Activated CD8-positive, alpha-beta T cell treated with anti-CD3 and anti-CD28 coated beads, Interleukin-2, amount 10 ng/mL, durations not matched to agents 7 days and 5 days (primary cell): ENCODE measurements around the gene PLA1A. TPM values are rescaled to one million over a fixed set of nuclear protein-coding genes. Genes with fewer than 3 reads are reported as not detected.
A peak's percentile ranks its signal among the peaks of the same experiment; 100 is the strongest.
"Not testable (repeated sequence)": the region's sequence is repeated elsewhere in the genome, so short reads cannot be mapped to it uniquely, and the experiment has no call there.

ENCODE experiments used
- ATAC-seq: fragments of 150-1000 bp; cut with Tn5 transposase; one replicate; pipeline ENCODE4 v1.10.0; 2021; ENCODE audit warnings: moderate library complexity
- CTCF ChIA-PET: fragments of 350-600 bp; sonication (Branson Sonifier 250); formaldehyde crosslinking; loops from one replicate; lab custom pipeline; 2021; ENCODE audit warnings: antibody characterized with exemption; lab: Charles Lee
- POLR2A ChIA-PET: fragments of 350-600 bp; sonication (Branson Sonifier 250); formaldehyde crosslinking; loops from one replicate; lab custom pipeline; 2021; ENCODE audit warnings: antibody characterized with exemption; lab: Charles Lee
- DNase-seq: peaks from one replicate; pipeline ENCODE4 v3.0.0-alpha.2; 2020
- H3K27ac Mint-ChIP-seq: one replicate; pipeline ENCODE4 v1.8.0; 2021; ENCODE audit warnings: mild to moderate bottlenecking, mixed read lengths
- H3K27me3 Mint-ChIP-seq: one replicate; pipeline ENCODE4 v1.8.0; 2021; ENCODE audit warnings: low read depth, mixed read lengths
- H3K36me3 Mint-ChIP-seq: one replicate; pipeline ENCODE4 v1.8.0; 2021; ENCODE audit warnings: low read depth, mixed read lengths
- H3K4me1 Mint-ChIP-seq: one replicate; pipeline ENCODE4 v1.8.0; 2021; ENCODE audit warnings: low read depth, mixed read lengths
- H3K4me3 Mint-ChIP-seq: one replicate; pipeline ENCODE4 v1.8.0; 2021; ENCODE audit warnings: mild to moderate bottlenecking, mixed read lengths
- H3K9me3 Mint-ChIP-seq: one replicate; pipeline ENCODE4 v1.8.0; 2022; ENCODE audit warnings: mixed read lengths; ENCODE audit not compliant: insufficient read depth
- total RNA-seq, 2 experiments: library from RNA; stranded (reverse); gene quantifications; one replicate each; pipeline ENCODE4 v1.2.3, GENCODE V29; 2021

The PLA1A gene, protein sequence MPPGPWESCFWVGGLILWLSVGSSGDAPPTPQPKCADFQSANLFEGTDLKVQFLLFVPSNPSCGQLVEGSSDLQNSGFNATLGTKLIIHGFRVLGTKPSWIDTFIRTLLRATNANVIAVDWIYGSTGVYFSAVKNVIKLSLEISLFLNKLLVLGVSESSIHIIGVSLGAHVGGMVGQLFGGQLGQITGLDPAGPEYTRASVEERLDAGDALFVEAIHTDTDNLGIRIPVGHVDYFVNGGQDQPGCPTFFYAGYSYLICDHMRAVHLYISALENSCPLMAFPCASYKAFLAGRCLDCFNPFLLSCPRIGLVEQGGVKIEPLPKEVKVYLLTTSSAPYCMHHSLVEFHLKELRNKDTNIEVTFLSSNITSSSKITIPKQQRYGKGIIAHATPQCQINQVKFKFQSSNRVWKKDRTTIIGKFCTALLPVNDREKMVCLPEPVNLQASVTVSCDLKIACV
- not detected for total RNA-seq

DNA sequence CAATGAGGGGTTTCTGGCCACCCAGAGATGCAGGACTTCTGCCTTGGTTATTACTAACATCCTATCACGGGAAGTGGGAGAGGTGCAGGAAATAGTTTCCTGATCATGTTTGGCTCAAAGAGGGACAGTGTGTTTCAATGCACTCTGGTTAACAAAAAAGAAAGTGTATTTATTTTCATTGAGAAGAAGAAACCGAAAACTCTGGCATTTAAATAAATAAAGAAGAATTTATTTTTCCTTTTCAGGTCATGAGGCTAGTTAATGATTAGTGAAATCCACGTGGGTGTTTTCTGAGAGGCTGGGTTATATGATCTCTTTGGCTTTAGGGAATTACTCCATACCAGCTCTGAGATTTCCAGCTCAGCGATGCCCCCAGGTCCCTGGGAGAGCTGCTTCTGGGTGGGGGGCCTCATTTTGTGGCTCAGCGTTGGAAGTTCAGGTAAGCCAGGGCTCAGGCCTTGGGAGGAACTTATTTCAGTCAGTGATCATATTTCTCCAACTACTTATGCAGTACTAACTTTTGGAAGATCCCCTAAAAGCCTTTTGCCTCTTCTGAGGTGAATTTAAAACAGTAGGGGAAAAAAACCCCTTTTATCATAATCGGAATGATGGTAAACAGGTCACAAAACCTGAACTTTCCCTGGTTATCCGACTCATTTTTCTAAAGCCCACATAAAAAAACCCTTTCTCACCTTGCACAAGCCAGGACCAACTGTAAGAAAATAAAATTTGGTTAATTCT, at the start of gene PLA1A:
Gene PLA1A, plus strand, starts transcription at position 338 of the 741 bp plus-strand sequence. Its CDS starts 29 bp downstream, at position 367.
- POLR2A ChIA-PET, result no interaction called here
- H3K27me3 Mint-ChIP-seq, result no peaks in the 10 kb centered on the region
- no peak within 1 kb of the TSS for H3K4me3 Mint-ChIP-seq
- H3K36me3 Mint-ChIP-seq, result no peaks in the 10 kb centered on the region
- no peaks in the 10 kb centered on the region for H3K9me3 Mint-ChIP-seq
- H3K27ac Mint-ChIP-seq, result no peak within 1 kb of the TSS
- H3K4me1 Mint-ChIP-seq, result peaks cover 39% of the 10 kb centered on the region
- CTCF ChIA-PET, result no interaction called here
- ATAC-seq, result no peak
- DNase-seq, result no peak

DNA sequence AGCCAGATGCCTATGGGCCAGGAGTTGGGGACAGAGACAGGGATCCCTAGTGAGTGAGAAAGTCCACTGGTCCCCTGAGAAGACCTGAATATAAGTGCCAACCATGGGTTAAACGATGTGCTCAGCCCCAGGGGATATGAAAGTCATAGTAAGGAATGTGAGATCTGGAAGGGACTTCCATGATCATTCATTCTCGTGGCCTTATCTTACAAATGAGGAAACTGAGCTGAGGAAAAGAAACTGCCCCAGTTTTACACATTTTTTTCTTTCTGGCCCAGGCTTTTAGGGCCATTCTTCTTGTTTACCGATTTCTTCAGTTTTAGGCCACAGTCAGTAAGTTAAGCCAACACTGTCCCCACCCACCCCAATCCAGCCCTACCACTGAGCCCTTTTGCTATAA, 49.3 kb upstream of the PLA1A start:
- Mint-ChIP-seq H3K27ac (no peak overlapping the region), H3K4me3 (no peak overlapping the region), H3K9me3 (no peaks in the 10 kb centered on the region), H3K4me1 (peaks cover 7% of the 10 kb centered on the region), H3K27me3 (no peaks in the 10 kb centered on the region), H3K36me3 (peaks cover 56% of the 10 kb centered on the region)
- CTCF ChIA-PET, result no interaction called here
- ATAC-seq, result no peak
- POLR2A ChIA-PET, result no interaction called here
- no peak for DNase-seq

DNA sequence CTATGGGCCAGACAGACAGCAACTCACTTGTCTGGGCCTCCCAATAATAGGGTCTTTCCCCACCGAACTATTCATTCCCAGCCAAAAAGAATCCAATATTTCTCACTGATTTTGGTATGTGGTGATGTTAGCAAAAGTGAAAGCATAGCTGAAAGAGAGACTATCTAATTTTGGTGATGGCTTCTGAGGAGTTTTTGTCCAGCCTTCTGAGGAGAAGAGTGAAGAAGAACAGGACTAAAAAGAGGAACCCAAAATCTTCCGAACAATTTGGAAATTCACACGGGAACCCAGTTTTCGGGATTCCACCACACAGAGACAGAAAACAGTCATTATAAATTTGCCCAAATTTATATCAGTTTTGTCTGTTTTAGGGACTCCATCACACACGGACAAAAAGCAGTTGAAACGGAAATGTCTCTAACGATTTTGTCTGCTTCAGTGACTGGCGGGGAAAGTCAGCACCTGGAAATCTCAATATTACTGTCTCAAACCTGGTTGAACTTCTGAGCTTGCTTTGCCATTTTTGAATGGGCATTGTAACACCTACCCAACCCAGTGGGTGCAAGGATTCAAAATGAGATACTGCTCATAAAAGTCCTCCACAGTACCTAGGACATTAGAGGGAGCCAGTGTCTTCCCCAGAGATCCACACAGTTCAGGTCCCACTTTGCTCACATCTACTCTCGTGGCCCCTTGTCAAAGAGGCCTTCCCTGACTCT, 47.3 kb upstream of the PLA1A start:
- DNase-seq, result no peak
- H3K27me3 Mint-ChIP-seq, result no peaks in the 10 kb centered on the region
- no peak overlapping the region for H3K4me3 Mint-ChIP-seq
- CTCF ChIA-PET, result interaction anchor here (0.6 to 1.9 kb wide), 3 partner anchors 9 to 130 kb away, joined by 3 to 10 read pairs (median 3); partner anchors contain the start of gene CD80
- ATAC-seq, result no peak
- H3K36me3 Mint-ChIP-seq, result peaks cover 56% of the 10 kb centered on the region
- H3K27ac Mint-ChIP-seq, result no peak overlapping the region
- H3K4me1 Mint-ChIP-seq, result peaks cover 25% of the 10 kb centered on the region
- POLR2A ChIA-PET, result no interaction called here
- H3K9me3 Mint-ChIP-seq, result no peaks in the 10 kb centered on the region

DNA sequence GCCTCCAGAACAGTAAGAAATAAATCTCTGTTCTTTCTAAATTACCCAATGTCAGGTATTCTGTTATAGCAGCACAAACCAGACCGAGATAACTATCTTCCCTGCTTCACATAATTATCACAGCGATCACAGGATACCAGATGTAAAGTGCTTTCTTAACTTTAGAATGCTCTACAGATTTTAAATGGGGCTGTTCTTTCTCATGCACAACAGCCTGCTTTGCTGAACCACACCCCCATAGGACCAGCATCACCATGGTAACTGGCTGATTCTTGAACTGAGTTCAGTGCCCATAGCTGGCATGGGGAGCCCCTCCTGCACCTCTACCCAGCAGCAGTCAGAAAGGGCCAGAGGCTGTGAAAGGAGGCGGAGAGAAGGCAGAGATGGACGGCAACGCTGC, 46.1 kb upstream of the PLA1A start:
- Mint-ChIP-seq H3K4me3 (no peak overlapping the region), H3K27ac (no peak overlapping the region), H3K4me1 (peaks cover 38% of the 10 kb centered on the region), H3K27me3 (no peaks in the 10 kb centered on the region), H3K36me3 (peaks cover 57% of the 10 kb centered on the region), H3K9me3 (no peaks in the 10 kb centered on the region)
- CTCF ChIA-PET, result interaction anchor here (1.9 kb wide), 1 partner anchor 8 kb away, joined by 10 read pairs; the partner anchor contains the start of gene CD80
- DNase-seq (no peak), ATAC-seq (no peak)
- POLR2A ChIA-PET, result no interaction called here

DNA sequence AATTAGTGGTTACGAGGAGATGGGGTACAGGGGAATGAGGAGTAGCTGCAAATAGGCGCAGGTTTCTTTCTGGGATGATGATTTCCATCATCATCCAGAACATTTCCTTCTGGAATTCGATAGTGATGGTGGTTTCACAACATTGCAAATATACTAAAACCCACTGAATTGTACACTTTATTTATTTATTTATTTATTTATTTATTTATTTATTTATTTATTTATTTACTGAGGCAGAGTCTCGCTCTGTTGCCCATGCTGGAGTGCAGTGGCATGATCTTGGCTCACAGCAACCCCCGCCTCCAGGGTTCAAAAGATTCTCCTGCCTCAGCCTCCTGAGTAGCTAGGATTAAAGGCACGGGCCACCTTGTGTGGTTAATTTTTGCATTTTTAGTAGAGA, 44.8 kb upstream of the PLA1A start:
- H3K27me3 Mint-ChIP-seq, H3K9me3 Mint-ChIP-seq, H3K27ac Mint-ChIP-seq, H3K4me3 Mint-ChIP-seq, ATAC-seq, CTCF ChIA-PET, POLR2A ChIA-PET, DNase-seq: not testable (repeated sequence)
- Mint-ChIP-seq H3K36me3 (peaks cover 58% of the 10 kb centered on the region), H3K4me1 (peaks cover 51% of the 10 kb centered on the region)

DNA sequence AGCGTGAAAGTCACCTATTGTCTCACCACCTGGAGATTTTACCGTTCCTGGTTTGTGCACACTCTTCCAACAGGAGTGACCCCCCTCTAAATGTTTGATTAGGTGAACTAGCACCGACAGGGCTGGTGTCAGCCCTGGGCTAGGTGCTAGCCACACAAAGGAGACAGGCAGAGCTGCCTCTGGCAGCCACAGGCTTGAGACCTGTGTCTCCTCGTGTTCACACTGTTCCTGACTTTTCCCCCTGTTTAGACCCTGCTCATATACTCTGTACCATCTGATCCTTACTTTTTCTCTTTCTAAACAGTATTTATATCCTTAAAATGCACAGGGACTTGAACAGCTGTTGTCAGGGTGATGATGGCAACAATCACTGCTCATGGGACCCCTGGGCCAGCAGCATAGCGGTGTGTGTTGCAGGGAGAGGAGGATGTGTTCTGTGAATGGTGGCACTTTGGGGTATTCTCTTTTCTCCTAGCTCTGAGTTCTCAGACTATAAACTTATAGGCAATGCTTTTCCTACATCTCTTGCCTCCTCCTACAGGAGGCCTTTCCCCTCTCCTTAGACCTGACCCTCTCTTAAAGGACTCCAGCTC, 43.8 kb upstream of the PLA1A start:
- H3K27ac Mint-ChIP-seq, result peak overlapping the region; percentile 58
- no peak for DNase-seq
- H3K4me3 Mint-ChIP-seq, result no peak overlapping the region
- ChIA-PET POLR2A (interaction anchor here (1.3 kb wide), 1 partner anchor 90 kb away, joined by 3 read pairs; the partner anchor contains the start of gene TMEM39A), CTCF (interaction anchor here (0.8 kb wide), 1 partner anchor 34 kb away, joined by 4 read pairs; no protein-coding TSS in a partner anchor)
- no peaks in the 10 kb centered on the region for H3K27me3 Mint-ChIP-seq
- peaks cover 61% of the 10 kb centered on the region for H3K36me3 Mint-ChIP-seq
- peaks cover 57% of the 10 kb centered on the region for H3K4me1 Mint-ChIP-seq
- H3K9me3 Mint-ChIP-seq, result no peaks in the 10 kb centered on the region
- no peak for ATAC-seq

DNA sequence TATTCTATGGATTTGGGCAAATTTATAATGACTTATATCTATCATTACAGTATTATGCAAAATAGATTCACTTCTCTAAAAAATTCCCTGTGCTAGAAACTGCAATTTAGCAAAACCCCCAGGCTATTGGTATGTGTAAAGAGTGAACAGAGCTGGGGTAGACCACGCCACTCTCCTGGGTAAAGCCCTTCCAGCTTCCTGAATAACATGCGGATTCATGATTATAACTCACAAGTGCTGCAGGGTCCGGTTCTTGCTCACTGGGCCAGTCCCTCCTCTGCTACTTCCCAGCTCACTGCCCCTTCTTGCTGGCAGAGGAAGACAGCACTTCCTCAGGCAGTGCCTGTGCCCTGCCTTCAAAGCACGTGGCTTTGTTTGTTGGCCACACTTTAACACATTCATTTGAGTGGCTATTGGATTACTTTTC, 42.4 kb upstream of the PLA1A start:
- Mint-ChIP-seq H3K27ac (peak overlapping the region; percentile 71), H3K36me3 (peaks cover 58% of the 10 kb centered on the region), H3K4me3 (peak overlapping the region; percentile 78), H3K27me3 (no peaks in the 10 kb centered on the region), H3K4me1 (peaks cover 69% of the 10 kb centered on the region), H3K9me3 (no peaks in the 10 kb centered on the region)
- ATAC-seq (no peak), DNase-seq (no peak)
- ChIA-PET CTCF (interaction anchor here (1.1 kb wide), 1 partner anchor 29 kb away, joined by 5 read pairs; no protein-coding TSS in a partner anchor), POLR2A (interaction anchor here (1.3 to 1.5 kb wide), 2 partner anchors 9 to 57 kb away, joined by 4 to 5 read pairs; no protein-coding TSS in a partner anchor)

DNA sequence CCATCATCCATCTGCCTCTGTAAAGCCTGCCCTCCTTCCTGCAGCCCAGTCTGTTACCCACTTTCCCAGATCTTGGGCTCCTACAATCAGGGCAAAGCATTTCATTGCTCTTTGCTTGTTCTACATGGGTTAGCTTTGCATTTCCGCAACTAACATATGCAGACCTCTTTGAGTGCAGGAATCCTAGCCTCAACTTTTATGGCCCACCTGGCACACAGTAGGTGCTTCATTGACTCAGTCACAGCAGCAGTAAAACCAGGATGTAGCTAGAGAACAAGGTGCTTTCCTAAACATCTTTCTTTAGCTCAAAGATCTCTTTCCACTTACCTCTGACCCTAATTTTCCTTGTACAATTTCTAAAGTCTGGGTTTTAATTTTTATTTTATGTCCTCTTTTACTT, 41.8 kb upstream of the PLA1A start:
- Mint-ChIP-seq H3K27me3 (no peaks in the 10 kb centered on the region), H3K36me3 (peaks cover 56% of the 10 kb centered on the region), H3K4me3 (peak overlapping the region; percentile 78), H3K4me1 (peaks cover 72% of the 10 kb centered on the region), H3K27ac (peak overlapping the region; percentile 71), H3K9me3 (no peaks in the 10 kb centered on the region)
- no peak for ATAC-seq
- POLR2A ChIA-PET, result interaction anchor here (0.6 to 2.7 kb wide), 4 partner anchors 9 to 740 kb away, joined by 3 to 10 read pairs (median 4); partner anchors contain the start of gene TMEM39A
- DNase-seq, result no peak
- CTCF ChIA-PET, result interaction anchor here (1.1 to 1.9 kb wide), 2 partner anchors 30 to 315 kb away, joined by 5 read pairs; partner anchors contain the start of gene B4GALT4

DNA sequence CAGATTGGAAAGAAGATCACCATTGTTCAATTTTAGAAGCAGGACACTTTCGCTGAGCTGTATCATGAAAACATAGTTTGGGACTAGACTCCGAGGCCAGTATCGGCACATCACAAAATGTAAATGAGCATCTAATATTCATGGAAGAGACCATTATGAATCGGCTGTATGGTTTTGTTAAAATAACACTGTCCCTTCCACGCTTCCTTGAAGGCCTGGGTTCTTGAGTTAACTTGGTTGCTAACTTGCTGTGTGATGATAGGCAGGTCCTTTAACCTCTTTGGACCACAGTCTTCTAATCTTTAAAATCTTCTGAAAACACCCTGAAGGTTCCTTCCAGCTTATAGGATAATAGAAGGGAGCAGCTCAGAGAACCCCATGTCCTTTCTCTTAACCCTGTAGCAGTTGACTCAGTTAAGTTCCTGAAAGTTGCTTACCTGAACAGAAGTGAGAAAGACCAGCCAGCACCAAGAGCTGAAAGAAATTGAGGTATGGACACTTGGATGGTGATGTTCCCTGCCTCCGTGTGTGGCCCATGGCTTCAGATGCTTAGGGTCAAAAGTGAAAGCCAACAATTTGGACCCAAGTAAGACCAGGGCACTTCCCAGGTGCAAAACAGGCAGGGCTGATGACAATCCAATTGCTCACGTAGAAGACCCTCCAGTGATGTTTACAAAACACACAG, 40.4 kb upstream of the PLA1A start:
- Mint-ChIP-seq H3K27me3 (no peaks in the 10 kb centered on the region), H3K4me3 (peak overlapping the region; percentile 78), H3K9me3 (no peaks in the 10 kb centered on the region), H3K27ac (peak overlapping the region; percentile 78), H3K36me3 (peaks cover 45% of the 10 kb centered on the region), H3K4me1 (peaks cover 72% of the 10 kb centered on the region)
- CTCF ChIA-PET, result interaction anchor here (1.1 to 1.9 kb wide), 3 partner anchors 15 to 316 kb away, joined by 3 to 5 read pairs (median 4); partner anchors contain the start of genes B4GALT4 and TIMMDC1
- ATAC-seq, result no peak
- no peak for DNase-seq
- POLR2A ChIA-PET, result interaction anchor here (0.6 to 4.3 kb wide), 4 partner anchors 58 to 792 kb away, joined by 3 to 30 read pairs (median 7); partner anchors contain the start of genes TIMMDC1 and TMEM39A

DNA sequence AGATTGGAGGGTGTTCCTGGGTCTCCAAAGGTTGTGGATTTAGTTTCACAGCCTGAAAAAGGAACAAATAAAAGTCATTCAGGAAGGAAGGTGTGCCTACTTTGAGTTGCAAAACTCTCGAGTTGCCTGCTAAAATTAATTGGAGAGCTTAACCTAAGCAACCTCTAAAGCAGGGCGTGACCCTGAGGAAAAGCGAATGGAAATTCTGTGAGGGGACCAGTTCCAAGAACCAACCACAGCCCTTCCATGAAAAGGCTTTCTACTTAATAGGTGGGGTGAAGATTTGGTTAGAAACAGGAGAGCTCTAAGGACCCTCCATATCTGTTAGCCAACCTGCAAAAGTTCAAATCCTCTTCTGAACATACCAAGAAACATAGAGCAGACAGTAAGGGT, 39.8 kb upstream of the PLA1A start:
- Mint-ChIP-seq H3K27ac (peak overlapping the region; percentile 78), H3K4me3 (peak overlapping the region; percentile 78), H3K9me3 (no peaks in the 10 kb centered on the region), H3K27me3 (no peaks in the 10 kb centered on the region), H3K4me1 (peaks cover 75% of the 10 kb centered on the region), H3K36me3 (peaks cover 42% of the 10 kb centered on the region)
- ATAC-seq, result peak; percentile 35
- ChIA-PET CTCF (interaction anchor here (1.1 to 1.9 kb wide), 5 partner anchors 15 to 317 kb away, joined by 3 to 5 read pairs (median 4); partner anchors contain the start of genes B4GALT4 and TIMMDC1), POLR2A (interaction anchor here (1.0 to 4.3 kb wide), 3 partner anchors 59 to 118 kb away, joined by 3 to 30 read pairs (median 10); partner anchors contain the start of genes TIMMDC1 and TMEM39A)
- DNase-seq, result peak; percentile 77
